Stimulated activated CD8-positive, alpha-beta memory T cell treated with anti-CD3 and anti-CD28 coated beads, Interleukin-2, amount 100 ng/mL, for 1 hour (primary cell): ENCODE measurements around the gene SENP1.

ENCODE experiments used
- DNase-seq, 2 donors: peaks; one replicate each; pipeline ENCODE4 v3.0.0-alpha.2; 2020; ENCODE audit warnings: low read depth in 2 of 2

SENP1 gene

DNA sequence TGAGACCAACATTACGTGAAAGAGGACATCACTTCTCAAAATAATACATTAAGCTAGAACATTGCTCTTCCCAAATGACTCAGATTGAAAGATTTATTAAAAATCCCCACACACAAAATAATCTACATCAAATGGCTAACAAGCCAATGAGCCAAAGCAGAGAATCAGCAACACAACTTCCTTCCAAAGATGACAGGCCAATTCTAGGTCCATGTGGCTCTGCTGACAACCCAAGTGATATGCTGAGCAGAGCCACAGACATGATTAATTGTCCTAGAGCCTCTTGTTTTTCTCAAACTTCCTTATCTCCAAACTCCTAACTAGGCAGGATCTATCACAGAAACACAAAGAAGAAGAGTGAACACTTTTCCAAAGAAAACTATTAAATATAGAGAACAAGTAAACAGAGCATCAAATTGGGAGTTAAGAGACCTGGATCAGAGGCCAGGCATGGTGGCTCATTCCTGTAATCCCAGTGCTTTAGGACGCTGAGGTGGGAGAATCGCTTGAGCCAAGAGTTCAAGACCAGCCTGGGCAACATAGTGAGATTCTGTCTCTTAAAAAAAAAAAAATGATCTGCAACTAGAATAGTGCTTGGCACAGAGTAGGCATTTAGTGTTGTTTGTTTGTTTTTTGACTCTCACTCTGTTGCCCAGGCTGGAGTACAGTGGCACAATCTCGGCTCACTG lies 38.5 kb downstream of the SENP1 start:
- DNase-seq, result no peak

DNA sequence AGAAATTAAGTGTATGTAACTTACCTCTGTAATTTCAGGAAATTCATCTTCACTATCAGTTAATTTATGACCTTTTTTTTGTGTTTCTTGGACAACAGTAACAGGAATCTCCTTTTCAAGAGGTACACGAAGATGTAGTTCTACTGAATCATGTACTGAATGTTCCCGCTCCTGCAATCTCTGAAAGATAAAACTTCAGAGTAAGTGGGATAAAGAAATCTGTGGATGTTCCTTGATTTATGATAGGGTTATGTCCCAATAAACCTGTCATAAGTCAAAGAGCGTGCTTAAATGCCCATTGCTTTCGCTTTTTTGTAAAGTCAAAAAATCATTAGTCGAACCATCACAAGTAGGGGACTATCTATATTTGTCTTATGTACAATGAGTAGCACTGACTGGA lies 40.8 kb downstream of the SENP1 start:
- DNase-seq, result no peak

- no peak for DNase-seq
Measured at GRCh38 chr12:48063530-48063929, 42.3 kb downstream of the SENP1 start.

DNA sequence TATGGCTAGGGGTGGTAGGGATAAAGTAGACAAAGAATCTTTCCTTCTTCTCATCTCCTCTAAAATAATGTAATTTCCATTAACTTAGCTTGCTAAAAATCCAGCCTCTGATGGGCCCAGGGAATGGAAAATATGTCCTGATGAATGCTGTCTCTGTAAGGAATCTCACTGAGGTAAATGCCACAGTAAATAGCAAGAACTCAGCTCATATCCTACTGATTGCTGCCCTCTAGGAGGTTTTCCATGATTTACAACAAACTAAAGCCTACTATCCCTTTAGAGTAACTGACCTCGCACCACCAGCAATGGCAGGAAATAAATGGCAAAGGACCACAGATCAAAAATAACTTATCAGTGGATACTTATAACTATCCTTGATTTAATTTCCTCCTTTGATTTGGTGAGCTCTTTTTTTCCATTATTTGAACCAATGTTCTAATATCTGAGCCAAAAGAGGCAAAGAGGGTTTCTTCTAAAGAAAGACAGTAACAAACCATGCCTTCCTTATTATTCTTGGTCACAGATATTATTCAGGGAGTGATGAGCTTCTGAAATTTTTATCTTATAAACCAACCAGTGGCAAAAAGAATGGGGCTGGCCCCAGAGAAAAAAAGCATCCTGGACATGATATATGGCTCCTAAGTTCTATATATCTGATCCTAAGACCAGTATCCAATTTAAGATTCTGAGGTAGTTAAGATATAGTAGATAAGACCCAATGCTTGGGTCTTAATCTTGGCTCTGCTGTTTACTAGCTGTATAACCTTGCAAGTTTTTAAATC lies 43.8 kb downstream of the SENP1 start:
- no peak for DNase-seq

GRCh38 chr12:48060474-48060873 lies 45.4 kb downstream of the SENP1 start:
- no peak for DNase-seq

GRCh38 chr12:48058771-48059170 lies 47.1 kb downstream of the SENP1 start:
- DNase-seq, result no peak

DNA sequence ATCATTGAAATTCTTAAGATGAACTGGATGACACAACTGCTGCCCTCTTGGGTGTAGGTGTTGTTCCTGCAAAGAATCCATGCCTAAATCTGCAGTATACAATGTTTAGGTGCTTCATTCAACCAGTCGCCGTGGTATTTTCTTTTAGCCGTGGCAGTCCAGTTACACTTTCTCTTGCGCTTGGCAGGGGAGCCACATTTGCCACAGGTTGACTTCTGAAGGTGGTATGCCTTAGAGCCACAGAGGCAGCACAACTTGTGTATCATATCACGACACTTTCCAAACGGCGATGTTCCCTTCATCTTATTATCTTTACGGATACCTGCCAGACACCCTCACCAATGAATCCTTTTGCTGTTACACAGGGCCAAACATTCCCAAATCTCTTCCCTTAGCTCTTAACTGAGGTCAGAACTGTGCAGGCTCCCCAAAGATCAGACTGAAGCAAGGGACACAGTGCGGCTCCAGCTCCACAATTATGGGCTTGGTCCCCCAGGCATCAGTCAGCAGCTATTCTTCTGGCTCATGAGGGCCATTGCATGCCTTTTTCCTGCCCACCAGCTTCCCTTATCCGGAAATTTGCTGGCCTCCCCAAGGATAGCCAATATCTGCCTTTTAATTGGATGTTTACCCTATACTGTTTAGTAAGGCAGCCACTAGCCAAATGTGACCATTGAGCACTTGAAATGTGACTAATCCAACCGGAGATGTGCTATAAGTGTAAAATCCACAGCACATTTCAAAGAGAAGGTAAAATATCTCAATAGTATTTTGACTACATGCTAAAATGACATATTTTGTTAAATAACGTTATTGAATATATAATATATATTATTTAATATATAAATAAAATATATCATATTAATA lies 50.7 kb downstream of the SENP1 start:
- no peak for DNase-seq

- no peak for DNase-seq
Measured at GRCh38 chr12:48053883-48054282, 52.0 kb downstream of the SENP1 start.

DNA sequence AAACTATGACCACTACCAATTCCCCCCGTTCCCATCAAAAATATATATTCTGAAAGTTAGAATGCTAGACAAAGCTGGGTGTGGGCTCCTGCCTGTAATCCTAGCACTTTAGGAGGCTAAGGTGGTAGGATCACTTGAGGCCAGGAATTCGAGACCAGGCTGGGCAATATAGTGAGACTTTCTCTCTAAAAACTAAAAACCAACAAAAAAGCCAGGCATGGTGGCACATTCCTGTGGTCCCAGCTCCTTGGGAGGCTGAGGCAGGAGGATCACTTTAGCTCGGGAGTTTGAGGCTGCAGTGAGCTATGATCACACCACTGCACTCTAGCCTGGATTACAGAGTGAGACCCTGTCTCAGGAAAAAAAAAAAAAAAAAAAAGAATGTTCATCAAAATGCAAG lies 52.8 kb downstream of the SENP1 start:
- no peak for DNase-seq

- no peak for DNase-seq
Measured at GRCh38 chr12:48051681-48052080, 54.2 kb downstream of the SENP1 start.

- no peak for DNase-seq
Measured at GRCh38 chr12:48050174-48050573, 55.7 kb downstream of the SENP1 start.

GRCh38 chr12:48045965-48046518 lies 59.8 kb downstream of the SENP1 start:
- no peak for DNase-seq

- no peak for DNase-seq
Measured at GRCh38 chr12:48045061-48045846, 60.6 kb downstream of the SENP1 start.

- DNase-seq, result no peak
Measured at GRCh38 chr12:48044396-48044795, 61.5 kb downstream of the SENP1 start.

DNA sequence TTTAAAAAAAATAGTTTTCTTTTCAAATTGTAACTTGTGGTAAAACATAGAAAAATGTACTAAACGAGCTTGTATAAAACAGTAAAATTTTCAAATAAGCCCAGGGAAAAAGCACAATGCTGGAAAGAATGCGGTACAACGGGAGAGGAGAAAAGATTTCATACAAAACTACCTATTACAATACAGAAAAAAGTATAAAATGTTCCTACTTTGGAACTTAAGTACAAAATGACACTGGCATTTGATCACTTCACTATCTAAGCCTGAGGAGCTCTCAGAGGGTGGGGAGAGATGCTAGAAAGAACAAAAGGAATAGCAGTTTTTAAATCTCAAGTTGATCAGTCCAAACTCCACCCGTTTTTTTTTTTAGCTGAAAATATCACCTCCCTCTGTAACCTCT lies 62.1 kb downstream of the SENP1 start:
- DNase-seq, result no peak

- no peak for DNase-seq
Measured at GRCh38 chr12:48041591-48042423, 64.1 kb downstream of the SENP1 start.

DNA sequence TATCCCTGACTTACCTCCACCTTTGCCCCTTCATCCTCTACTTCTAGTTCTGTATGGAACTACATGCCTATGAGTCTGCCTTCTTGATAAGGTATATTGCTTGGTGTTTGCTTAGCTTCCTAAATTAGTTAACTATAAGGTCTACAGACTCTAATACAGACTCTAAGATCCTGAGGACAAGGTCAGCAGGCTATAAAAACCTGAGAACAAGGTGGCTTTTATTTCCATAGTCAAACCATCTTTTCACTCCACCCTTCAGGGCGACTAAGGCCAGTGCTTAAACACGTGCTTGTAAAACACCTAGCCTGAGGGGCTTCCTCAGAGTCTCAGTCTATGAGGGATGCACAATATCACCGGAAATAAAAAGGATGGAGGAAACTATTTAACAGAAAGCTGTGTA lies 65.5 kb downstream of the SENP1 start:
- DNase-seq, result no peak

- DNase-seq, result no peak
Measured at GRCh38 chr12:48039151-48039550, 66.7 kb downstream of the SENP1 start.

- no peak for DNase-seq
Measured at GRCh38 chr12:48038085-48038484, 67.8 kb downstream of the SENP1 start.

GRCh38 chr12:48037267-48037915 lies 68.5 kb downstream of the SENP1 start:
- DNase-seq, result no peak
